Inflammatory macrophage treated with lipopolysaccharide for 4 hours (primary cell): Measurements from ENCODE around the gene PPFIBP1.
A peak's percentile ranks its signal among the peaks of the same experiment; 100 is the strongest.

Experiments
- DNase-seq: peaks from one replicate; pipeline ENCODE4 v3.0.0-alpha.2; 2020

PPFIBP1 gene

DNA sequence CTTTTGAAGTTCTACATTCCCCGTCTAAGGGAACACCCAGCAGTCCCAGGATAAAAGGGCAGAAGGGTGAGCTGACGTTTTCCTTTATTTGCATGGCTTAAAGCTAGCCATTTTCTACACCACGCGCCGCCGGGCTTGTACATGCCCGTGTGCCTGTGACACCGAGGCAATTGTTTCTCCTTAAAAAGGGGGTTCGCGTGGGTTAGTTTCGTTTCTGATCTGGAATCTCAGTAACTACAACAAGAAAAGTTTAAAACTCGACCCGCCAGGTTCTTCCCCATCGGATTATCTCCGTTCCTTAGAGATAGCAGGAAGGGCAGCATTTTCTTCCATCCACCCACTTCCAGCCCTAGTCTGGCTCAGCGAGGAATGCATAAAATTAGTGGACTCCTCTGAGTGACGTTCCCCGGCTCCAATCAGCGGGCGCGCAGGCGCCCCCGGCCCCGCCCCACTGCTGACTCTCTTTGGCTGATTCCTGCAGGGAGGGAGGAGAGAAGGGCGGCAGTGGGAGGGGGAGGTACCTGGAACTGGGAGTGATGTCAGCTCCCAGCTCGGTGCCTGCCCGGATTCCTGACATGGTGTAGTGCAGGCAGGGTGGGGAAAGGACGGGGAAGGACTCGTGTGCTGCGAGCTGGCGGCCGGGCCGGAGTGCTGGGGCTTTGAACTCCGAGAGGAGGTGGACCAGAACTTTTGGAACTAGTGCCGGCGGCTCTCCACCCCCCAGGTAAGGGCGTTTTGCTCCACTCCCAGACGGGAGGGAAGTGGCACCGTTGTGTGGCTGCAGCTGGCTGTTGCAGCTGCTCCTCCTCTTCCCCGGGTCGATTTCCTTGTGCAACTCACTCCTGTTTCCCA, at the start of gene PPFIBP1:
PPFIBP1 (plus strand) TSS at position 565 of the 852 bp plus-strand sequence. CDS start 109,191 bp downstream, outside the sequence.
- DNase-seq, result peak; percentile 95

DNA sequence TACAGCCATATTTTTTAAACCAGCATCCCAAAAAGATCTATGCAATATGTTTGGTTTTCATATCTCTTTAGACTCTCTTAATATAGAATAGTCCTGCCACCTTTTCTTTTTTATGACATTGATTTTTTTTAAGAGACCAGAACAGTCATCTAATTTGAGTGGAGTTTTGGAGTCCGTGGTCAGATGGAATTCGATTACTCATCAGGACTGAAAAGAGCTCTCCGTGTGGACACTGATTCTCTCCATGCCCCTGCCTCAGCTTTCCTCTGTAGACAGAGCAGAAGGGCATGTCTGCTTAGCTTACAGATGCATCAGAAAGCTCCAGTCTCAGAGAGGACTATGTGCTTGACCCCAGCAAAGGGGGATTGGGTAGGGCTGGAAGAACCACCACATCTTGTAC, 49.7 kb upstream of the PPFIBP1 start:
- no peak for DNase-seq

DNA sequence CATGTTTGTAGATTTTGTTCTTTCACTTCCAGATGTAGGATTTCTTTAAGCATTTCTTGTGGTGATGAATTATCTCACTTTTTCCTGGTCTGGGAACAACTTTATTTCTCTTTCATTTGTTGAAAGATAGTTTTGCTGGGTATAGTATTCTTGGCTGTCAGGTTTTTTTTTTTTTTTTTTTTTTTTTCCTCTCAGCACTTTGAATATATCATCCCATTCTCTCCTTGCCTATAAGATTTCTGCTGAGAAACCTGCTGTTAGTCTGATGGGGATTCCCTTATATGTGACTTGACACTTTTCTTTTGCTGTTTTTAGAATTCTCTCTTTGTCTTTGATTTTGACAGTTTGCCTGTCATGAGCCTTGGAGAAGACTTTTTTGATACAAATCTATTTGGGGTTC, 47.0 kb upstream of the PPFIBP1 start:
- DNase-seq, result no peak

DNA sequence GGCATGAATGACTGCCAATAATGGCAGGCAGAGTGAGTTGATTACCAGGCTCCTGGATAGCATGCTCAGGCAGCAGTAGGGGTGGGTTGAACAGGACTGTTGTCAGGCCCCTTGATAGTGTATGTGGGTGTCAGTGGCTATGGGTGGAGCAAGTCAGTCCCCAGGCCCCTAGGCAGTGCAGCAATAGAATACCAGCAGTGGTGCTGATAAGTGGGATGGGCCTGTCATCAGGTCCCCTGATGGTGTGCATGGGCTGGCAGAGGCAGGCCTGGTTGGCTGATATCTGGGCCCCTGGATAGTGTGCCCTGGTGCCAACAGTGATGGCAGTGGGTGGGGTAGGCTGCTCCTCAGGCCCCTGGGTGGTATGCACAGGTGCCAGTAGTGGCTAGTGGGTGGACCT, 45.1 kb upstream of the PPFIBP1 start:
- DNase-seq, result no peak

DNA sequence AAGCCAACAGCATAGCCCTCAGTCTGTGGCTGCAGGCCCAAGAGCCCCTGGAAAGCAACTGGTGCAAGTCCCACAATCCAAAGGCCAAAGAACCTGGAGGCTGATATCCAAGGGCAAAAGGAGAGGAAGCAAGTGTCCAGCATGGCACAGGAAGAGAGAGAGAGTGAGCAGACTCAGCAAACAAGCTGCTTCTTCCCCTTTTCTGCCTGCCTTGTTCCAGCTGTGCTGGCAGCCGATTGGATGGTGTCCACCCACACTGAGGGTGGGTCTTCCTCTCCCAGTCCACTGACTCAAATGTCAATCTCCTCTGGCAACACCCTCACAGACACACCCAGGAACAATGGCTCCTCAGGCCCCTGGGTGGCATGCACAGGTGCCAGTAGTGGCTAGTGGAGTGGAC, 44.0 kb upstream of the PPFIBP1 start:
- no peak for DNase-seq

DNA sequence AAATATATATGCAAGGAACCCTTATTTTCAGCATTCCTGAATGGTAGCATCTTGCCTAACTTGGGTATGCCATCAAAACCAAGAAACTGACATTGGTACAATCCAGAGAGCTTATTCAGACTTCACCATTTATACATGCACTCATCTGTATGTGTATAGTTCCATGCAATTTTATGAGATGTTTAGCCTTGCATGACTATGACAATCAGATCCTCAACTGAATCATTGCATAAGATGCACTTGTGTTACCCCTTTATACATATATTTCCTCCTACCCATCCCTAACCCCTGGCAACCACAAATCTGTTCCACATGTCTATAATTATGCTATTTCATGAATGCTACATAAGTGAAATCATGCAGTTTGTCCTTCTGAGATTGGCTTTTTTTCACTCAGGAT, 37.0 kb upstream of the PPFIBP1 start:
- no peak for DNase-seq

DNA sequence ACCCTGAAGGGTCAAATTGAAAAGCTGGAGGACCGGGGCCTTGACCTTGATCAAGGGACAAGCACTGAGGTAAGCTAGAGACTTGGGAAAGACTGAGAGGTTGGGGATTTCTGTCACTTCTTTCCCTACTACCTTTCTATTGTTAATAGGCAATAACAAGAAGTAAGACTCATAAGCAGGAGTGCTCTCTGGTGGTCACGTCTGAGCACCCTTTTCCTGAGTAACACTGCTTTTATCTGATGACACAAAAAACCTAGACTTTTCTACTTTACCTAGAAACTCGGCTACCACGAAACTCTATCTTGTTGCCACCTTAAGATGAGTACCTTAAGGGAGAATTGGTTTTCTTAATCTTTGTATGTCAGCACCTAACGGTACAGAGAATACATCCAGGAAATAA, 35.5 kb upstream of the PPFIBP1 start:
- DNase-seq, result no peak

DNA sequence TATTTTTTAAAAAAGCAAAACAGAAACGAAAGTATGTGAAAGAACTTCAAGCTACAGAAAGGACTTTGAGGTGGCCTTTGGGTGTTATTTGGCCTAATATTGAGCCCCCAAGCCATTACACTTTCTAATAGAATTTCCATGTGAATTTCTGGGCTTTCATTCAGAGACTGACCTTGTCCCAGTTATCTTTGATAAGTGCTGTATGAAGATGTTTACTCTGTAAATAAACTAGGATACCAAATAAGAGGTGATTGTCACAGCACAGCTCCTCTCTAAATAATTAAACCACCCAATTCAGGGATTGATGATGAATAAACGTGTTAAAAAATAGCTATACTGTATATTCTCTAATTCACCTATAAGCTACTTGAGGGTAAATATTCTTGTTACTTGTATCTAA, 32.8 kb upstream of the PPFIBP1 start:
- no peak for DNase-seq

DNA sequence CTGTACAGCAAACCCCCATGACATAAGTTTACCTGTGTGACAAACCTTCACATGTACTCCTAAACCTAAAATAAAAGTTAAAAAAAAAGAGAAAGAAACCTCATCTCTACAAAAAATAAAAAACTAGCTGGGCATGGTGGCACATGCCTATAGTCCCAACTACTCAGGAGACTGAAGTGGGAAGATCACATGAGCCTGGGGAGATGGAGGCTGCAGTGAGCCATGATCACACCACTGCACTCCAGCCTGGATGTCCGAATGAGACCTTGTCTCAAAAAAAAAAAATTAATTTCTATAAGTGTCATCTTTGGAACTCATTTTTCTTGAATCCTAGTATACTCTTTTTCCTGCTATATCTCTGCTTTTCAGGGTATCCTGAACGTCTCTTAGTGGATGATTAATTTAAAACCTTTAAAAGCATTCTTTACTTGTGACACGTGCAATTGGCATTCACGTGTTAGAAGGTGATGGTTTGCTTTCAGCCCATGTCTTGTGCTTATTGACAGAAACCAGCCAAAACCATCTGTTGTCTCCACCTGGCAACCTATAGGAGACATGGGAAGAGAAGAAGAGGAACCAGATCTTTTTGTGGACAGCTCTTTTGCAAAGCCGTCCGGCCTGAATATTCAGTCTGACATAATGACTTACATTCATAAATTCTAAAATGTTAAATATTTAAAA, 30.6 kb upstream of the PPFIBP1 start:
- DNase-seq, result no peak

DNA sequence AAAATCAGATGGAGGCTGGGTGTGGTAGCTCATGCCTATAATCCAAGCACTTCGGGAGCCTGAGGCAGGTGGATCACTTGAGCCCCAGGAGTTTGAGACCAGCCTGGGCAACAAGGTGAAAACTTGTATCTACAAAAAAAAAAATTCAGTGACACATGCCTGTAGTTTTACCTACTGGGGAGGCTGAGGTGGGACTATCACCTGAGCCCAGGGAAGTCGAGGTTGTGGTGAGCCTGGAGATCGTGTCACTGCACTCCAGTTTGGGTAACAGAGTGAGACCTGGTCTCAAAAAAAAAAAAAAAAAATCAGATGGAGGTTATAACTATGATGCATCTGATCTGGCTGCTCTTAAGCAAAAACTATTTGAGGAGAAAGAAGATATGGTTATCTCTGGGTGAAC, 26.6 kb upstream of the PPFIBP1 start:
- no peak for DNase-seq

DNA sequence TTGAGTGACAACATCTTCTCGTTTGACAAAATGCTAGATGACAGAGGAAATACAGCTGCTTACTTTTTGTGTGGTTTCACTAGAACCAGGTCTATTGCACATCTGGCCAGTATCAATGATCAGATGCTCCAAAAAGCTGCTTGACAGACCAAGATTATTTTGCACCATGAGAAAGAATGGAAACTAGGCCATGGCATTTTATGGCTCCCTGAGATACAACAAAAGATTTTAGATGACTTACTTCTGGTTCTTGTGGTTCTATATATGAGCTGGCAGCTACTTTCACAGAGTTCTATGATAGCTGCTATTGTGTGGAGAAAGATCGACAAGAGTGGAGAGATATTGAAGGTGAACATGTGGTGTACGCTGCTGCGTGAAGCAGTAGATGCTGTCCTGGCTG, 25.9 kb upstream of the PPFIBP1 start:
- DNase-seq, result no peak

DNA sequence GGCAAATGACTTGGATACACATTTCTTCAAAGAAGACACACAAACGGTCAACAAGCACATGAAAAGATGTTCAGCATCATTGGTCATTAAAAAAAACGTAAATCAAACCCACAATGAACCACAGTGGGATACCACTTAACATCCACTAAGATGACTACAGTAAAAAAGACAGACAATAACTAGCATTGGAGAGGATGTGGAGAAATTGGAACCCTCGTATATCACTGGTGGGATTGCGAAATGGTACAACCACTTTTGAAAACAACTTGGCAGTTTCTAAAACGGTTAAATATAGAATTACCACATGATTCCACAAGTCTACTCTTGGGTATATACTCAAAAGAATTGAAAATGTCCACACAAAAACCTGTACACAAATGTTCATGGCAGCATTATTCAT, 25.2 kb upstream of the PPFIBP1 start:
- DNase-seq, result no peak

DNA sequence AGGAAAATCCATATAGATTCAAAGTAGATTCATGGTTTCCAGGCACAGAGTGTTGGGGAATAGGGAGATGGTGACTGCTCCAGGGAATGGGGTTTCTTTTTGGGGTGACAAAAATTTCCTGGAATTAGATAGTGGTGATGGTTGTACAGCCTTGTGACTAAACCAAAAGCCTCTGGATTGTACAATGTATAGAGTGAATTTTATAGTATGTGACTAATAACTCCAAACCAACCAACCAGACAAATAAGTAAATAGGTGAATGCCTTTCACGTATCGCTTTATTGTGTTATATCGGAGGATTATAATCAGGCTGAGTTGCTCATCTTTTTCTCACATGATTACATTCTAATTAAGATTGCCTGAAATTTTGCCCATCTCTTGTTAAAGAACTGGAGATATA, 24.6 kb upstream of the PPFIBP1 start:
- DNase-seq, result no peak

DNA sequence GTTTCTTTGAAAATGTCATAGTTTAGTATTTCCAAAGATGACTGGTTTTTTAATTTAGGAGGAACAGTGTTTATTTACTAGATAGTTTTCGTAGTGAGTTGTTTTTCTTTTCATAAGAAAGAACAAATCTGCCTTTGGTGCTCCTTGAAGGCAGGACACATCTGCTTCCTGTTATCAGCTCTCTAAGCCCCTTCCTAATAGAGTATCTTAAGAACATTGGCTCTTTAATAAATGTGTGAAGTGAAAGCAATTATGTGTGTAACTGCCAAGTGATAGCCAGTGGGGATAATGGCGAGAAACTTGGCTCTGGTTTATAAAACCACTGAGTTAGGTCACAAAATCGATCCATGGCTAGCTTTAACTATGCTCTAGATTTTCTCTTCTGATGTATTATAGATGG, 23.5 kb upstream of the PPFIBP1 start:
- DNase-seq, result no peak

DNA sequence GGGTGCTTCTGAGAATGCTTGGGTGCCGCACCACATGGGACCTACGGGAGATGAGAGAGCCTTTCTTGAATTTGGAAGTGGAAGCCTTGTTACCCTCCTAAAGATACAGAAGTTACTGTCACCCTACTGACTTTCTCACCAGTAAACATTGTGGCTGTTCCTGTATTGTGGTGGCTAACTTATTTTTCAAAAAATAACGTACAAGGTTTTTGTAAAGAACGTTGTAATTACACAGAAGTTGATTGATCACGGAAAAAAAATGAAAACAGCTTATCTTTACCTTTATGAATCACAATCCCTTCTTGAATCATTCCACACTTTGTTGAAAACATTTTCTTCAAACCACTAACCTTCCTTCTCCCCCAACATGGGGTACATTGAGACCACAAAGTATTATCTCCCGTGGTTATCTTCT, 22.0 kb upstream of the PPFIBP1 start:
- DNase-seq, result no peak

DNA sequence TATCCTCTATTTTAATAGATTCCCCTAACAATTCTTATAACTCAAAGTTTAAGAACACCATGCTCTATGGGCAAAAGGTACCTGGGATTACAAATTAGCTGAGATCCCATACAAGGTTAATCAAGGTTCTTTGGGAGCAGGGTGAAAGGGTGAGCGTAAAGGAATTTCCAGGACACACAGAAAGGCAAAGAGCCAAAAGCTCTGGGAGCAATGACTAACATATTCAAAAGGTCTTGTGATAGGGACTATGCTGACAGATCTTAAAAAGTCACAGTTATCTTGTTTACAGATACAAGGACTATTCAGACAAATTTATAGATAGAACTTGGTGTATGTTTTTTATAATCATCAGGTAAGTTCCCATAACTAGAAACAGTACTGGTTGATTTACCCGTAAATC, 19.5 kb upstream of the PPFIBP1 start:
- no peak for DNase-seq

DNA sequence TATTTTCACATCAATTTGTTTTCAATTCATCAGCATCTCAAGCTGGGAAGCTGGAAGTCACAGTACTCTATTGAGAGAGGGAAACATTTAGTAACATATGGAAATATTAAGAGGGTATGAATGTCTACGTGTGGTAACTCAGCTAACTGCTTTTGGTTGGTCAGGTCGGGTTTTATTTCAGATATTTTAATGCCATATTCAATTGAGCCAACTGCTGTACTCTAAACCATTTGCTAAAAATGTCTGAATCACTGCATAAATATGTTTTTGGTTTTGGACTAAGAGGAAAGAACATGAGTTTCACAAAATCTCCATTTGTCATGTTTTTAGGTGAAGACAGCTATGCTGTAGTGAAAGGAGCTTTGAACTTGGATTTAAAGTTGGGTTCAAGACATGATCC, 18.9 kb upstream of the PPFIBP1 start:
- no peak for DNase-seq

DNA sequence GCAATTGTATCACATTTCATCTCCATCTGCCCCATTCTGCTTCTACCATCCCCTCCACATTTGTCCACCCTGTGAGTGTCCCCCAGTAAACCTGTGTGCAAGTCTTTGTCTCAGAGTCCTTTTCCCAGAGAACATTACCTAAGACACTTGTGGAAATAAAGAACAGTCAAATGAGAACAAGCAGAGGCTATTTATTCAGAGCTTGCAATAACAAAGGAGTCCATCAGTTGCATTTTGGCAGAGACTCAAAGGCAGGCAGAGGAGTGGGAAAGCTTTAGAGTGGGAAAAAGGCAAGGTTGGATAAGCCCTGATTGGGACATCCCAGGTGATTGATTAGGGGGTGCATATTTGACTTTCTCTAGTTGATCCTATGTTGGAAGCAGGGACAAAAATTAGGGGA, 18.2 kb upstream of the PPFIBP1 start:
- no peak for DNase-seq

DNA sequence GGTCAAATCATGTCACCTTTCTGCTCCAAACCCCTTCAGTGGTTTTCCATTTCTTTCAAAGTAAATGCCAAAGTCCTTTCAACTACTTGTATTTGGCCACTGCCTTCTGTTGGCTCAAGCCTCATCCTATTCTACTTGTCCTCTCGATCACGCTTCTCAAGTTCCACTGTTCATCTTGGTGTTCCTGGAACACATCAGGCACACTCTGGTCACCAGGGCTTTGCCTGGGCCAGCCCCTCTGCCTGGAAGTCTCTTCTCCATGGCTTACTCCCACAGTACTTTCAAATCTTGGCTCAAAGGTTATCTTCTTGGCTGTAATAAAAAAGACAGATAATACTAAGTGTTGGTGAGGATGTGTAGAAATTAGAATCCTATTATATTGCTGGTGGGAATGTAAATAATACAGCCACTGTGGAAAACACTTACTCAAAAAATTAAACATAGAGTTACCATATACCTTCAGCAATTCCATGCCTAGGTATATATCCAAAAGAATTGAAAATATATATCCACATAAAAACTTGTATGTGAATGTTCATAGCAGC, 17.3 kb upstream of the PPFIBP1 start:
- DNase-seq, result no peak

DNA sequence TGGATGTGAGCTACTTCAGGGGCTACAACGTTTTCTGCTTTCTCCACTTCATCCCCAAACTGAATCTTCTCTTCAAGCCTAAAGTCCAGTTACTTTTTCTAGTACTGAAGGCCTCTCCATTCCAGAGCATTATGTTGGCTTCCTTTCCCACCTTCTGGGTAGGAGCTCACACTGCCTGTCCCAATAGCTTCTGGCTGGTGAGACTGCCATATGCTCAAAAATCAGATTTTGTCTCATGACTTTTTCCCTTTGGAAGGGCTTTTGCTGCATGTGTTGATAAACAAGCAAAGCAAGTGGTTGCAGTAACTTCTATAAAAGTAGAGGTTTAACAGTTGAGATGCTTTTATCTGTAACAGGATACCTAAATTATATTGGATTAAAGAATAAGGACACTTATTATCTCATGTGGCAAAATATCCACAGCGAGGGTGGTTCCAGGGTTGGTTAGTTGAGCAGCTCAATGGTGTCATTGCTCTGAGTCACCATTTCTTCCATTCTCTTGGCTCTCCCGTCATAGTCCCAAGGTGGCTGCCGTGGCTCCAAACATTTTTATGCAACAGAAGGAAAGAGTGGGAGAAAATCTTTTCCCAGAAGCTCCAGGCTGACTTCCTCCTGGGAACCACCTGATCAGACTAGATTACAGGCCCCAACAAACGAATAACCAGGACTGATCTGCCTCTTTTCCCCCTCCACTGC, 15.1 kb upstream of the PPFIBP1 start:
- no peak for DNase-seq

DNA sequence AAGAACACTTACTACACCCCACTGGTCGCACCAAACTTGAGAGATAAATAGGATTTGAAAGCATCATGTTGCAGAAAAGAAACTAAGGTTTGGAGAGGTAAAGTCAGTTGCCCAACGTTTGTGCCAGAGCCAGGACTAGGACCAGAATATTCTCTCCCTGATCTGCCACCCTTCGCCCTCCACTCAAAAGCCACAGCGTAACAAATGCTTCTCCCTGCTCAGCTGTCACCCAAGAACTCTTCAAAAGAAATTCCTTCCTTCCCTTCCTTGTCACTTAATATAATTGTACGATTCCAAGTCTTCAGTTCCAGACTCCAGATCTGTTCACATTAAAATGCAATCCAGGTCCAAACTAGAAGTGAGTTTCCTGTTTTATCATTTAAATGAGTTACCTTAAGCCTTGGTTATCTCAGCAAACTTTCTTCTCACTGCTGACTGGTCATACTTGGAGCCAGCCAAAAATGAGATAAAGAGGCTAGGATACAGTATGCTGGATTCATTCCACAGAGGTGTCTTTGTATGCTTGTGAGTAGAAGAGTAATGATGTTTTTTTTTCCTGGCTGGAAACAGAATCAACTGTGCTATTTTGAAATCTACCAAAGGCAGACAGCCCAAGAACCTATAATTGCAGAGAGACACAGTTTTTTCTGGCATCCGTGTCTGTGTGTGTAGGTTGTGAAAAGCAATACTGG, 12.8 kb upstream of the PPFIBP1 start:
- no peak for DNase-seq

DNA sequence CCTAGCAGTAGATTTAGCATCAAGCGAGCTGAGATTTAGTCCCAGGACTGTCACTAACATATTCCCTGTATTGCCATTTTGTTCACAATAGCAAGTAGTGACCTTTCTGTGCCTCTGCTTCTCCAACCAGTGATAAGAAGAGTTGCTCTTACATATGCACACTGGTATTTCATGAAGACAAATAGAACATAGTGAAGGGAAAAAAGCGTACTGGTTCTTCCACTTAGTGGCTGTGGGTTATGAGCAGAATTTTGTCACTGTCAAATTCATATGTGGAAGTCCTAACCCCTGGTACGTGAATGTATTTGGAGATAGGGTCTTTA, 12.3 kb upstream of the PPFIBP1 start:
- DNase-seq, result no peak

DNA sequence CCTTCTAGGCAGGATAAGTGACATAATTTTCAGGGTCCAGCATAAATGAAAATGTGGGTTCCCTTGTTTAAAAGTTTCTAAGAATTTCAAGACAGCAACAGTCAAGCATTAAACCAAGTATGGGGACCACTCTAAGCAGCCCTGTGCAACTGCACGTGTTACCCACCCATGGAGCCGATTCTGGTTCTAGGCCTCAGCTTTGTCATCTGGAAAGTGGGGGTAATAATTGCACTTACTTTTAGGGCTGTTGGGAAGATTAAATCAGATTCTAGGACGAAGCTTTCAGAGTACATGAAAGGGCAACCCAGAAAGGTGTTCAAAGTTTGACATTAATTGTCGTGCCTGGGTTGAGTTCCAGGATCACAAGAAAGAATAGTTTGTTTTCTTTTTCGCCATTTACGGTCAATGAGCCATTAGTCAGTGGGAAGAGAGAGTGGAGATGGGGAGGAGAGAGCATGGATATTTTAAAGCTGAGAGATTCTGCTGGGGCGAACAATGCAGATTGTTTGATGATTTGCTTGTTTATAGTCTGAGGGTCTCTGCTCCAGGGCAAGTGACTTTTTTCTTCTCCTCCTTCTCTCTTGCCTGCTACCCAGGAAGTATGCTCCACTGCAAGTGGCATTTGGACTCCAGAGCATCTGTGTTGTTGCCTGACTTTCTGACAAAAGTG, 10.7 kb upstream of the PPFIBP1 start:
- DNase-seq, result no peak
